Cardiac fibroblast (primary cell): ENCODE measurements around the gene TMEM134.
"Not testable (repeated sequence)": the region's sequence is repeated elsewhere in the genome, so short reads cannot be mapped to it uniquely, and the experiment has no call there.

ENCODE experiments used
- DNase-seq, 2 donors: peaks; one replicate each; pipeline versions ENCODE4 v3.0.0 to v3.0.0-alpha.2; 2010; ENCODE audit warnings: low read depth in 2 of 2
- H3K4me3 ChIP-seq, 2 donors: replicated peaks in 1 of 2; 1 replicate in 1 of 2; 2 replicates in 1 of 2; pipeline ENCODE4 v1.5.1; 2011; ENCODE audit warnings: low read depth in 2 of 2, low read length in 2 of 2, mild to moderate bottlenecking in 2 of 2, moderate library complexity in 1 of 2
- TF ChIP-seq, protein P1 (sequence below): IDR thresholded peaks from one replicate; pipeline ENCODE4 v1.5.1; 2011; ENCODE audit warnings: low read depth, mild to moderate bottlenecking, low read length, inconsistent platforms

Gene TMEM134

DNA sequence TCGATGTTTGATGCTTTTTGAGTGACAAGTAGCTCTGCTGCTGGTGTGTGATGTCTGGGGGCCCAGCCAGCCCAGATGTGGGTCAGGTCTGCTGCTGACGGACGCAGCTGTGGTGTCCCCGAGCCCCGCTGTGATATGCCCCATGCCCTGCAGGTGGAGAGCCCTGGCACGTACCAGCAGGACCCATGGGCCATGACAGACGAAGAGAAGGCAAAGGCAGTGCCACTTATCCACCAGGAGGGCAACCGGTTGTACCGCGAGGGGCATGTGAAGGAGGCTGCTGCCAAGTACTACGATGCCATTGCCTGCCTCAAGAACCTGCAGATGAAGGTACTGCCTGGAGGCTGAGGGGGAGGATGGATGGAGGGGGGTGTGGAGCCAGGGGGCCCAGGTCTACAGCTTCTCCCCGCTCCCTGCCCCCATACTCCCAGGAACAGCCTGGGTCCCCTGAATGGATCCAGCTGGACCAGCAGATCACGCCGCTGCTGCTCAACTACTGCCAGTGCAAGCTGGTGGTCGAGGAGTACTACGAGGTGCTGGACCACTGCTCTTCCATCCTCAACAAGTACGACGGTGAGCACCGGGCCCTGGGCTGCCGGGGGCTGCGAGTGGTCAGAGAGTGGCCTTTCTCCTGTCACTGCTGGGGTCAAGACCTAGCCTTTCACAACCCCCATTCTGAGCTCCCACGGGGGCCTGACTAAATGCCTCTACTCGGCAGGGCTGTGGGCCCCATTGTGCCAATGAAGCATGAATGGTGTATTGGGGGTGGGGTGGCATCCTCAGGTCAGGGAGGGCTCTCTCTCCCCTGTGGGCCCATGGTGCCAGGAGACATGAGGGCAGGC, 21.1 kb upstream of the TMEM134 start:
- TF ChIP-seq, protein P1, sequence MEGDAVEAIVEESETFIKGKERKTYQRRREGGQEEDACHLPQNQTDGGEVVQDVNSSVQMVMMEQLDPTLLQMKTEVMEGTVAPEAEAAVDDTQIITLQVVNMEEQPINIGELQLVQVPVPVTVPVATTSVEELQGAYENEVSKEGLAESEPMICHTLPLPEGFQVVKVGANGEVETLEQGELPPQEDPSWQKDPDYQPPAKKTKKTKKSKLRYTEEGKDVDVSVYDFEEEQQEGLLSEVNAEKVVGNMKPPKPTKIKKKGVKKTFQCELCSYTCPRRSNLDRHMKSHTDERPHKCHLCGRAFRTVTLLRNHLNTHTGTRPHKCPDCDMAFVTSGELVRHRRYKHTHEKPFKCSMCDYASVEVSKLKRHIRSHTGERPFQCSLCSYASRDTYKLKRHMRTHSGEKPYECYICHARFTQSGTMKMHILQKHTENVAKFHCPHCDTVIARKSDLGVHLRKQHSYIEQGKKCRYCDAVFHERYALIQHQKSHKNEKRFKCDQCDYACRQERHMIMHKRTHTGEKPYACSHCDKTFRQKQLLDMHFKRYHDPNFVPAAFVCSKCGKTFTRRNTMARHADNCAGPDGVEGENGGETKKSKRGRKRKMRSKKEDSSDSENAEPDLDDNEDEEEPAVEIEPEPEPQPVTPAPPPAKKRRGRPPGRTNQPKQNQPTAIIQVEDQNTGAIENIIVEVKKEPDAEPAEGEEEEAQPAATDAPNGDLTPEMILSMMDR: no peak
- no peak overlapping the region for H3K4me3 ChIP-seq
- DNase-seq: no peak

DNA sequence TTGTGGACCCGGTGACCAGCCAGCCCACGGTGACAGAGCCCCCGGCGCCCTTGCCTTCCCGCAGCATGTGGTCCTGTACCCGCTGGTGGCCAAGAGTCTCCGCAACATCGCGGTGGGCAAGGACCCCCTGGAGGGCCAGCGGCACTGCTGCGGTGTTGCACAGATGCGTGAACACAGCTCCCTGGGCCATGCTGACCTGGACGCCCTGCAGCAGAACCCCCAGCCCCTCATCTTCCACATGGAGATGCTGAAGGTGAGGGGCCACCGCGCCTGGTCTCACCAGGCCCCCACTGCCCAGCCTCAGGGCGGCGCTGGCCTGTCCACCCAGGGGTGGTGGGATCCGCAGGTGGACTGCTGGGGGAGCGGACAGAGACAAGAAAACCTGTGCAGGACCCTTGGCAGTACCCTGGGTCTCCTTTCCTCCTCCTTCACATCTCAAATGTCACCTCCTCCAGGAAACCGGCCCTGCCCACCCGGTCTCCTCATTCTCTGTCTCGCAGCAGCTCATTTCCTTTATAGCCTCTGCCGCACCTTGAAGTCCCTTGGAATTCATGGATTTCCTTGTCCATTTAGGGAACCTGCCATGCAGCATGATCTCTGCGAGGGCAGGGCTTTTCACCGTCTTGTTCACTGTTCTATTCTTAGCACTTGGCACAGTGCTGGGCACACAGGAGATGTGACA, 20.3 kb upstream of the TMEM134 start:
- no peak overlapping the region for H3K4me3 ChIP-seq
- no peak for DNase-seq
- TF ChIP-seq, protein P1: no peak

DNA sequence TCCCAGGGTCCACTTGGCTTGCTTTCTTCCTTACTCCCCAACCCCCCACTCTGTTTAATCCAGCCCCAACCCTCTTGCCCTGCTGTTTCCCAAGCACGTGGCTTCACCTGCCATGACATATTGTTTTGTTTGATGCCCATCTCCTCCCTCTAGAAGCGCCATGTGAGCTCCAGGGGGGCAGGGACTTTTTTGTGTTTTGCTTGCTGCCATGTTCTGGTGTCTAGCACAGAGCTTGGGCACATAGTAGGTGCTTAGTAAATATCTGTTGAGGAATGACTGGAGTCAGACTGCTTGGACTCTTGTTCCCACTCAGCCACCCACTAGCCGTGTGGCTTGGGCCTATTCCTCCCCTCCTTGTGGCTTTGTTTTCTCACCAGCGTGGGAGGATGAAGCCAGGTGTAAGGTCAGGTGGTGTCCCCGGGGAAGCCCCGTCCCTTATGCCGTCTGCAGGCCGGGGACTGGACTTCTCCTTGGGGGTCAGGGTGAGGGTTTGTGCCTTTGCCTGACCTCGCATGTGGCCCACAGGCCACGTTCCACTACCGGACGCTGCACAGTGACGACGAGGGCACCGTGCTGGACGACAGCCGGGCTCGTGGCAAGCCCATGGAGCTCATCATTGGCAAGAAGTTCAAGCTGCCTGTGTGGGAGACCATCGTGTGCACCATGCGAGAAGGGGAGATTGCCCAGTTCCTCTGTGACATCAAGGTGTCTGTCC, 17.6 kb upstream of the TMEM134 start:
- DNase-seq: no peak
- no peak overlapping the region for H3K4me3 ChIP-seq
- TF ChIP-seq, protein P1: no peak

DNA sequence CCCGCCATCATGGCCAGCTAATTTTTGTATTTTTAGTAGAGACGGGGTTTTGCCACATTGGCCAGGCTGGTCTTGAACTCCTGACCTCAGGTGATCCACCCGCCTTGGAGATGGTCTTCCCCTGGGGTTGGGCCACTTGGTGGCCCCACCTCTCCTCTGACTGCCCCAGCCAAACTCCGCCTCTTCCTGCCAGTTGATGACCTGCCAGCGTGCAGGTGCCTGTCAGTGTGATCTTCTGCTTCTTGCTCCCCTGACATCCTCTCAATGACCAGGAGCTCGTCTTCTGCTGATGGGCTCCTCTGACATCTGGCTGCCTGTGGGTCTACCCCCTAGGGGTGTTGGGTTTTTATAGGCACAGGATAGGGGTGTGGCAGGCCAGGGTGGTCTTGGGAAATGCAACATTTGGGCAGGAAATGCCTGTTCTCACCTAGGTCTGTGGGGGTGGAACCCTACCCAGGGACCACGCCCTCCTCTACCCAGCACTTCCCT, 16.9 kb upstream of the TMEM134 start:
- DNase-seq: not testable (repeated sequence)

DNA sequence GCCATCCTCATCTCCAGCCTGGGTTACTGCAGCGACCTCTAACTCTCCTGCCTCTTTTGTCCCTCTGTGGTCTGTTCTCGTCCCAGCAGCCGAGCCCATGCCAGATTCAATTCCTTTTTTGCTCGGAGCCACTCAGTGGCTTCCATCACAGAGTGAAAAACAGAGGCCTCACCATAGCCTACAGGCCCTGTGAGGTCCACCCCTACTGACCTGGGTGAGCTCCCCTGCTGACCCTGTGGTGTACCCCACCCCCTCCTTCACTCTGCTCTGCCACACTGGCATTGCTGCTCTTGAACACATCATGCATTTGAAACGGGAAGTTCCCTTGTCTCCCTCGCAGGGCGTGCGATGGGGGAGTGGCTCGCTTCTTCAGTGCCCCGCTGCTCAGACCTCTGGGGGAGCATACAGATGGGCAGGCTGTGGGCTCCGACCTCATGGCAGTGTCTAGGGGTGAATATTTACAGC, 15.8 kb upstream of the TMEM134 start:
- no peak for DNase-seq
- TF ChIP-seq, protein P1: no peak

More for the DNA sequence above, 16.9 kb upstream of the TMEM134 start:
- not testable (repeated sequence) for H3K4me3 ChIP-seq

DNA sequence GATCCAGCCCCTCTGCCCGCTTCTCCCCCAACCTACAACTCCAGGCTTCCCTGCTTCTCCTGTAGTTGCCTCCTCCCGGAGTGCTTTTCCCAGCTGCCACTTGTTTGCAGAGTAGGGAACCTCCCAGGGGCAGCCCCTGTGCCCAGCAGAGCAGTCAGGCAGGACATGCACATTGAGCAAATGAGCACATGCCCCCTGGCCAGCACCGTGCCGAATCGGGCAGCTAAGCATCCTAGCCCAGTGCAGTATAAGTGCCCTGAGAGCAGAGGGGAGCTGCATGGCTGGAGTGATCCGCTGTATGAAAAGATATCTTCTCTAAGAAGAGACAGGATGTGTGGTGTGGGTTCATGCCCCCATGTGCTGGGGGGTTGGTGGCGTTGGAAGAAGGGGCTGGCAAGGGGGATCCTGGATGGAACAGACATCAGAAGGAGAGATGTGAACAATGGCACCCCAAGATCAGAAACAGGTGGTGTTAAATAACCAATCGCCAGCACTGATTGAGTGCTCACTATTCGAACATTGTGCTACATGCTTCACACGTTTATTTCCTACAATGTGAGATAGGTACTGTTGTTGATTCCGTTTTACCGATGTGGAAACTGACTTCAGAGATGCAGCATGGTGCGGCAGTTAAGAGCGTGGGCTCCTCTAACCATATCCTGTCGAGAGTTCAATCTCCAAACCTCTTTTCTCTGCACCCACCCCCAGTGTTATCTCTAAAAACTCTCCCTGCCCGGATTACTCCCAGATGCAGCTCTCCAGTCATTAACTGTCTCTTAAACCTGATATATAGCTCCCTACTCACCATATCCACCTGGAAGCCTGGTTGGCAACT, 15.0 kb upstream of the TMEM134 start:
- TF ChIP-seq, protein P1: no peak
- no peak for DNase-seq

More for the DNA sequence above, 15.8 kb upstream of the TMEM134 start:
- H3K4me3 ChIP-seq: no peak overlapping the region

More for the DNA sequence above, 15.0 kb upstream of the TMEM134 start:
- H3K4me3 ChIP-seq: peak overlapping the region in 1 of 2 donors; percentile 66
